Measurements from ENCODE around the gene PALMD.

- TF ChIP-seq CTCF (IDR thresholded peaks at IDR 0.05) (no peak), POLR2A (IDR thresholded peaks at IDR 0.05) (no peak)
Observed at GRCh38 chr1:99665212-99665611, 19.3 kb downstream of the PALMD start.
